K562 (cell line): ENCODE results near the gene RRP9. TPM values are rescaled to one million over a fixed set of nuclear protein-coding genes. Genes with fewer than 3 reads are reported as not detected.

Experiments used
- BRD4 ChIP-seq: fragments of 200-600 bp; sonication (generic); IDR thresholded peaks from 2 replicates; pipeline ENCODE4 v1.6.1; 2017; ENCODE audit warnings: inconsistent platforms
- CEBPB ChIP-seq: fragments of 450-650 bp; IDR thresholded peaks from 2 replicates; pipeline ENCODE4 v1.6.1; 2016; ENCODE audit warnings: missing genetic modification characterization, missing compliant biosample characterization
- ESRRA ChIP-seq: fragments of 450-650 bp; IDR thresholded peaks from 2 replicates; pipeline ENCODE4 v1.6.1; 2014; ENCODE audit warnings: low read depth, mild to moderate bottlenecking, moderate library complexity, borderline replicate concordance
- ETV1 ChIP-seq: fragments of 450-650 bp; conservative IDR thresholded peaks from 2 replicates; pipeline ENCODE4 v1.6.1; 2016; ENCODE audit warnings: missing genetic modification characterization, control low read depth, low read depth, missing compliant biosample characterization
- FOXM1 ChIP-seq, 2 experiments: fragments of 450-650 bp in 1 of 2; sonication (generic) in 1 of 2; formaldehyde crosslinking in 1 of 2; IDR thresholded peaks; 2 replicates each; pipeline versions ENCODE4 v1.6.1 to v1.9.0; 2017 to 2022; ENCODE audit warnings: low read depth in 2 of 2, mild to moderate bottlenecking in 2 of 2, missing genetic modification reagents in 1 of 2, moderate library complexity in 1 of 2
- MYC ChIP-seq, 2 experiments: fragments of 250-450 bp in 1 of 2; sonication (Bioruptor Pico) in 1 of 2; IDR thresholded peaks; 2 replicates each; pipeline versions ENCODE4 v1.5.1 to v1.6.1; 2012 to 2021; ENCODE audit warnings: low read depth in 2 of 2, borderline replicate concordance in 1 of 2, improper control_type of control experiment in 1 of 2, low read length in 1 of 2, mild to moderate bottlenecking in 1 of 2, moderate library complexity in 1 of 2
- RAD51 ChIP-seq: fragments of 450-650 bp; IDR thresholded peaks from 2 replicates; pipeline ENCODE4 v1.7.1; 2016; ENCODE audit warnings: low read depth, mild to moderate bottlenecking, borderline replicate concordance
- RUNX1 ChIP-seq: sonication (generic); IDR thresholded peaks from 2 replicates; pipeline ENCODE4 v1.6.1; 2016; ENCODE audit warnings: antibody characterized with exemption, low read depth
- TRIM28 ChIP-seq: fragments of 450-650 bp; IDR thresholded peaks from 2 replicates; pipeline ENCODE4 v1.6.1; 2017
- U2AF2 ChIP-seq: fragments of 200-400 bp; formaldehyde crosslinking; optimal IDR thresholded peaks from 2 replicates; pipeline ENCODE3; 2017; ENCODE audit warnings: low read depth, mild to moderate bottlenecking, low read length
- ZNF668 ChIP-seq: fragments of 250-450 bp; sonication (Bioruptor Pico); IDR thresholded peaks from 2 replicates; pipeline ENCODE4 v1.8.0; 2022; ENCODE audit warnings: mild to moderate bottlenecking, inconsistent platforms
- polyA plus RNA-seq, 8 experiments: library from polyadenylated mRNA; depleted of rRNA in 4 of 8; stranded (reverse) in 5 of 8; unstranded in 3 of 8; fragments of >200 nt; fragmentation: Nextera tagmentation in 2 of 8; fragmentation: Illumina TruSeq in 1 of 8; extraction: Ambion mirVana in 2 of 8; extraction: Trizol in 1 of 8; gene quantifications; 2 replicates each; pipeline versions ENCODE4 v1.2.1 to v1.2.3, GENCODE V29; 2011 to 2014; ENCODE audit warnings: inconsistent platforms in 1 of 8, missing spikeins in 1 of 8
- total RNA-seq, 7 experiments: library from RNA; depleted of rRNA in 6 of 7; stranded (reverse); fragments of >200 nt in 6 of 7; fragmentation: Illumina TruSeq in 2 of 7; extraction: Trizol in 2 of 7; gene quantifications; 2 replicates each; pipeline versions ENCODE4 v1.2.1 to v1.2.3, GENCODE V29; 2011 to 2021; ENCODE audit warnings: low replicate concordance in 1 of 7
- TF ChIP-seq, protein P1 (sequence below): IDR thresholded peaks from 2 replicates; pipeline ENCODE4 v1.6.1; 2011; ENCODE audit warnings: borderline replicate concordance, low read depth, mild to moderate bottlenecking, moderate library complexity, low read length; ENCODE audit not compliant: insufficient read depth, poor library complexity, severe bottlenecking
- TF ChIP-seq, protein P2 (sequence below): fragments of 450-650 bp; IDR thresholded peaks from 2 replicates; pipeline ENCODE4 v1.7.0; 2016; ENCODE audit warnings: borderline replicate concordance
- TF ChIP-seq, protein P3 (sequence below): fragments of 450-650 bp; IDR thresholded peaks from 2 replicates; pipeline ENCODE4 v1.6.1; 2016; ENCODE audit warnings: borderline replicate concordance

The RRP9 gene
- total and polyA plus RNA-seq, 9 of the 15 experiments (the other 6 are each of a cell fraction or from before 2014, with no cell fraction given) = 5.2 to 67.0 (median 45.9) TPM

DNA sequence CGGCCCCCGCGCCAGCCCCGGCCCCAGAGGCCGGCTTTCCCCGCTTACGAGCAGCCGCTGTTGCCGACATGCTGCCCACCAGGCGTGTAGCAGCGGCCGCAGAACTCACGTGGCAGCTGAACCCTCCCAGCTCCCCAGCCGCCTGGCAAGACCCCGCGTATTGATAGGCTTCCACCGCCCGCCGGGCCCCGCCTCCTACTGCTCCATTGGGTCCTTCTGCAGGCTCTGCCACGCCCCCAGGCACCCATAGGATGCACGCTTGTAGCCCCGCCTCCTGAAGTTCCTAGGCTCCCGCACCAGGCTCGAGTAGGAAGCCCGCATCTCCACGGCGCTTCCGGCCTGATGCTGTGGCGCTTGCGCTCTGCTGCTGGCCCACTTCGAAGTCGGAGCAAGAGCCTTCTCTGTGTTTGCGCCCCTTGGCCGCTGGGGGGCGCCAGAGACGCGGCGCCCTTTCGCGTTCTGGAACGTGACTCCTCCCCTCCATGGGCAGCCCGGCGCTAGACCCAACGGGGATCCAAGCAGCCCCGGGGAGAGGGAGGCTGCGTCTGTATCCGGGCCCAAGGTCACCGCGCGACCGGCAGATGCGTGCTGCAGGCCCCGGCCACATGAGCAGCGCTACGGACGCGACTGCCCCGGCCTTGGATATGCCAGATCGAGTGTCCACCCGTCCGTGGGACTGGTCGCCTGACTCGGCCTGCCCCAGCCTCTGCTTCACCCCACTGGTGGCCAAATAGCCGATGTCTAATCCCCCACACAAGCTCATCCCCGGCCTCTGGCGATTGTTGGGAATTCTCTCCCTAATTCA lies at the start of gene RRP9, which contains the start of gene PARP3 (continued):
- TF ChIP-seq RUNX1 (no peak), MYC (IDR thresholded peaks at IDR 0.05; ENCODE audit: low read depth, low read length) (peak; percentile 95), MYC (CRISPR knock-in tag; IDR thresholded peaks at IDR 0.05; ENCODE audit: borderline replicate concordance, low read depth) (peak; percentile 82; the same call in 1 of the 2 replicates), RAD51 (peak; percentile 40; the same call in 1 of the 2 replicates), FOXM1 (IDR thresholded peaks at IDR 0.05; ENCODE audit: low read depth) (no peak), FOXM1 (CRISPR knock-in tag; IDR thresholded peaks at IDR 0.05; ENCODE audit: low read depth) (no peak), ZNF668 (CRISPR knock-in tag) (no peak), BRD4 (no peak), CEBPB (no peak), TRIM28 (no peak), ESRRA (peak; percentile 94), ETV1 (peak; percentile 73), U2AF2 (no peak)
- TF ChIP-seq, protein P1, sequence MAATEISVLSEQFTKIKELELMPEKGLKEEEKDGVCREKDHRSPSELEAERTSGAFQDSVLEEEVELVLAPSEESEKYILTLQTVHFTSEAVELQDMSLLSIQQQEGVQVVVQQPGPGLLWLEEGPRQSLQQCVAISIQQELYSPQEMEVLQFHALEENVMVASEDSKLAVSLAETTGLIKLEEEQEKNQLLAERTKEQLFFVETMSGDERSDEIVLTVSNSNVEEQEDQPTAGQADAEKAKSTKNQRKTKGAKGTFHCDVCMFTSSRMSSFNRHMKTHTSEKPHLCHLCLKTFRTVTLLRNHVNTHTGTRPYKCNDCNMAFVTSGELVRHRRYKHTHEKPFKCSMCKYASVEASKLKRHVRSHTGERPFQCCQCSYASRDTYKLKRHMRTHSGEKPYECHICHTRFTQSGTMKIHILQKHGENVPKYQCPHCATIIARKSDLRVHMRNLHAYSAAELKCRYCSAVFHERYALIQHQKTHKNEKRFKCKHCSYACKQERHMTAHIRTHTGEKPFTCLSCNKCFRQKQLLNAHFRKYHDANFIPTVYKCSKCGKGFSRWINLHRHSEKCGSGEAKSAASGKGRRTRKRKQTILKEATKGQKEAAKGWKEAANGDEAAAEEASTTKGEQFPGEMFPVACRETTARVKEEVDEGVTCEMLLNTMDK = peak; percentile 72
- TF ChIP-seq, protein P2, sequence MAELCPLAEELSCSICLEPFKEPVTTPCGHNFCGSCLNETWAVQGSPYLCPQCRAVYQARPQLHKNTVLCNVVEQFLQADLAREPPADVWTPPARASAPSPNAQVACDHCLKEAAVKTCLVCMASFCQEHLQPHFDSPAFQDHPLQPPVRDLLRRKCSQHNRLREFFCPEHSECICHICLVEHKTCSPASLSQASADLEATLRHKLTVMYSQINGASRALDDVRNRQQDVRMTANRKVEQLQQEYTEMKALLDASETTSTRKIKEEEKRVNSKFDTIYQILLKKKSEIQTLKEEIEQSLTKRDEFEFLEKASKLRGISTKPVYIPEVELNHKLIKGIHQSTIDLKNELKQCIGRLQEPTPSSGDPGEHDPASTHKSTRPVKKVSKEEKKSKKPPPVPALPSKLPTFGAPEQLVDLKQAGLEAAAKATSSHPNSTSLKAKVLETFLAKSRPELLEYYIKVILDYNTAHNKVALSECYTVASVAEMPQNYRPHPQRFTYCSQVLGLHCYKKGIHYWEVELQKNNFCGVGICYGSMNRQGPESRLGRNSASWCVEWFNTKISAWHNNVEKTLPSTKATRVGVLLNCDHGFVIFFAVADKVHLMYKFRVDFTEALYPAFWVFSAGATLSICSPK = no peak
- TF ChIP-seq, protein P3, sequence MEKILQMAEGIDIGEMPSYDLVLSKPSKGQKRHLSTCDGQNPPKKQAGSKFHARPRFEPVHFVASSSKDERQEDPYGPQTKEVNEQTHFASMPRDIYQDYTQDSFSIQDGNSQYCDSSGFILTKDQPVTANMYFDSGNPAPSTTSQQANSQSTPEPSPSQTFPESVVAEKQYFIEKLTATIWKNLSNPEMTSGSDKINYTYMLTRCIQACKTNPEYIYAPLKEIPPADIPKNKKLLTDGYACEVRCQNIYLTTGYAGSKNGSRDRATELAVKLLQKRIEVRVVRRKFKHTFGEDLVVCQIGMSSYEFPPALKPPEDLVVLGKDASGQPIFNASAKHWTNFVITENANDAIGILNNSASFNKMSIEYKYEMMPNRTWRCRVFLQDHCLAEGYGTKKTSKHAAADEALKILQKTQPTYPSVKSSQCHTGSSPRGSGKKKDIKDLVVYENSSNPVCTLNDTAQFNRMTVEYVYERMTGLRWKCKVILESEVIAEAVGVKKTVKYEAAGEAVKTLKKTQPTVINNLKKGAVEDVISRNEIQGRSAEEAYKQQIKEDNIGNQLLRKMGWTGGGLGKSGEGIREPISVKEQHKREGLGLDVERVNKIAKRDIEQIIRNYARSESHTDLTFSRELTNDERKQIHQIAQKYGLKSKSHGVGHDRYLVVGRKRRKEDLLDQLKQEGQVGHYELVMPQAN = peak; percentile 98
